Stimulated activated CD4-positive, alpha-beta T cell treated with anti-CD3 and anti-CD28 coated beads, Interleukin-15, amount 100 ng/mL, for 24 hours (primary cell): ENCODE results near the gene RPUSD4.

Experiments used
- DNase-seq: peaks from one replicate; pipeline ENCODE4 v3.0.0-alpha.2; 2020

Gene RPUSD4

GRCh38 chr11:126155402-126156187, 55.9 kb downstream of the RPUSD4 start:
- DNase-seq, result no peak

- no peak for DNase-seq
Observed at GRCh38 chr11:126154691-126155090, 56.8 kb downstream of the RPUSD4 start.

- no peak for DNase-seq
Observed at GRCh38 chr11:126153972-126154371, 57.5 kb downstream of the RPUSD4 start.

GRCh38 chr11:126153006-126153405, 58.4 kb downstream of the RPUSD4 start:
- no peak for DNase-seq

- DNase-seq, result no peak
Observed at GRCh38 chr11:126152586-126152985, 58.9 kb downstream of the RPUSD4 start.

GRCh38 chr11:126152152-126152551, 59.3 kb downstream of the RPUSD4 start:
- no peak for DNase-seq
